Pons (tissue), 1 donor: ENCODE results near the gene FAM149A.

Experiments
- DNase-seq: peaks from one replicate; pipeline ENCODE4 v3.0.0-alpha.2; 2016; ENCODE audit warnings: low spot score

FAM149A gene

GRCh38 chr4:186202490-186203140 is 98.1 kb downstream of the FAM149A start:
- no peak for DNase-seq

- DNase-seq: no peak
These were observed 98.9 kb downstream of the FAM149A start for GRCh38 chr4:186203406-186203805.

GRCh38 chr4:186204103-186204559 is 99.6 kb downstream of the FAM149A start:
- no peak for DNase-seq

- DNase-seq: no peak
These were observed 100.2 kb downstream of the FAM149A start for GRCh38 chr4:186204686-186205085.

- DNase-seq: no peak
These were observed 100.7 kb downstream of the FAM149A start for GRCh38 chr4:186205156-186205555.

GRCh38 chr4:186216465-186217024 is 112.0 kb downstream of the FAM149A start:
- no peak for DNase-seq

GRCh38 chr4:186217733-186218293 is 113.3 kb downstream of the FAM149A start:
- DNase-seq: no peak

- DNase-seq: no peak
These were observed 117.1 kb downstream of the FAM149A start for GRCh38 chr4:186221624-186222023.
